HepG2 (cell line): ENCODE measurements around the gene NAA25. TPM values are rescaled to one million over a fixed set of nuclear protein-coding genes. Genes with fewer than 3 reads are reported as not detected.
A peak's percentile ranks its signal among the peaks of the same experiment; 100 is the strongest.

Experiments
- CBX5 ChIP-seq: sonication (generic); formaldehyde crosslinking; IDR thresholded peaks from 2 replicates; pipeline ENCODE4 v1.4.0; 2020; ENCODE audit warnings: missing genetic modification reagents, borderline replicate concordance
- GABPA ChIP-seq, 2 experiments: IDR thresholded peaks; 2 replicates each; pipeline ENCODE4 v1.6.1; 2011 to 2016; ENCODE audit warnings: low read depth in 2 of 2, low read length in 1 of 2, missing biosample characterization in 1 of 2, missing genetic modification characterization in 1 of 2
- KLF12 ChIP-seq: sonication (generic); formaldehyde crosslinking; IDR thresholded peaks from 2 replicates; pipeline ENCODE4 v1.4.0; 2020; ENCODE audit warnings: missing genetic modification reagents, borderline replicate concordance
- NCOA2 ChIP-seq: sonication (generic); formaldehyde crosslinking; IDR thresholded peaks from 2 replicates; pipeline ENCODE4 v1.8.0; 2022; ENCODE audit warnings: inconsistent platforms
- RBAK ChIP-seq: sonication (generic); formaldehyde crosslinking; IDR thresholded peaks from 2 replicates; pipeline ENCODE4 v1.5.1; 2020; ENCODE audit warnings: mild to moderate bottlenecking, missing genetic modification reagents
- SNAPC4 ChIP-seq: sonication (generic); formaldehyde crosslinking; IDR thresholded peaks from 2 replicates; pipeline ENCODE4 v1.4.0; 2020; ENCODE audit warnings: mild to moderate bottlenecking, missing genetic modification reagents
- TOPORS ChIP-seq: sonication (generic); formaldehyde crosslinking; IDR thresholded peaks from 2 replicates; pipeline ENCODE4 v1.8.0; 2023; ENCODE audit warnings: mild to moderate bottlenecking, missing genetic modification reagents
- ZBTB38 ChIP-seq: sonication (generic); formaldehyde crosslinking; IDR thresholded peaks from 2 replicates; pipeline ENCODE4 v1.5.1; 2020; ENCODE audit warnings: mild to moderate bottlenecking, missing genetic modification reagents
- ZNF121 ChIP-seq: sonication (generic); formaldehyde crosslinking; IDR thresholded peaks from 2 replicates; pipeline ENCODE4 v1.5.0; 2020; ENCODE audit warnings: mild to moderate bottlenecking, missing genetic modification reagents
- ZNF484 ChIP-seq: sonication (generic); formaldehyde crosslinking; IDR thresholded peaks from 2 replicates; pipeline ENCODE4 v1.5.1; 2020; ENCODE audit warnings: mild to moderate bottlenecking, low read depth, missing genetic modification reagents, borderline replicate concordance
- polyA plus RNA-seq, 8 experiments: library from polyadenylated mRNA; depleted of rRNA in 3 of 8; stranded (reverse) in 7 of 8; unstranded in 1 of 8; fragments of >200 nt; fragmentation: Illumina TruSeq in 4 of 8; extraction: Trizol in 4 of 8; gene quantifications; 2 replicates each; pipeline versions ENCODE4 v1.2.1 to v1.2.3, GENCODE V29; 2011 to 2016; ENCODE audit warnings: low read depth in 4 of 8, missing spikeins in 1 of 8, mixed read lengths in 1 of 8; ENCODE audit not compliant: insufficient read depth in 1 of 8
- total RNA-seq, 5 experiments: library from RNA; depleted of rRNA; stranded (reverse); fragments of >200 nt; fragmentation: Illumina TruSeq; extraction: Trizol; gene quantifications; 2 replicates each; pipeline ENCODE4 v1.2.3, GENCODE V29; 2016; ENCODE audit warnings: low read depth in 1 of 5
- TF ChIP-seq, protein P1 (sequence below): sonication (generic); formaldehyde crosslinking; IDR thresholded peaks from 2 replicates; pipeline ENCODE4 v1.9.0; 2021; ENCODE audit warnings: mild to moderate bottlenecking, missing genetic modification reagents
- TF ChIP-seq, protein P2 (sequence below): sonication (generic); formaldehyde crosslinking; IDR thresholded peaks from 2 replicates; pipeline ENCODE4 v1.5.0; 2020; ENCODE audit warnings: missing genetic modification reagents

NAA25 gene
- total and polyA plus RNA-seq, 2 of the 13 experiments (the other 11 are each of a cell fraction or from before 2014, with no cell fraction given), result 11.4 to 32.0 TPM

DNA sequence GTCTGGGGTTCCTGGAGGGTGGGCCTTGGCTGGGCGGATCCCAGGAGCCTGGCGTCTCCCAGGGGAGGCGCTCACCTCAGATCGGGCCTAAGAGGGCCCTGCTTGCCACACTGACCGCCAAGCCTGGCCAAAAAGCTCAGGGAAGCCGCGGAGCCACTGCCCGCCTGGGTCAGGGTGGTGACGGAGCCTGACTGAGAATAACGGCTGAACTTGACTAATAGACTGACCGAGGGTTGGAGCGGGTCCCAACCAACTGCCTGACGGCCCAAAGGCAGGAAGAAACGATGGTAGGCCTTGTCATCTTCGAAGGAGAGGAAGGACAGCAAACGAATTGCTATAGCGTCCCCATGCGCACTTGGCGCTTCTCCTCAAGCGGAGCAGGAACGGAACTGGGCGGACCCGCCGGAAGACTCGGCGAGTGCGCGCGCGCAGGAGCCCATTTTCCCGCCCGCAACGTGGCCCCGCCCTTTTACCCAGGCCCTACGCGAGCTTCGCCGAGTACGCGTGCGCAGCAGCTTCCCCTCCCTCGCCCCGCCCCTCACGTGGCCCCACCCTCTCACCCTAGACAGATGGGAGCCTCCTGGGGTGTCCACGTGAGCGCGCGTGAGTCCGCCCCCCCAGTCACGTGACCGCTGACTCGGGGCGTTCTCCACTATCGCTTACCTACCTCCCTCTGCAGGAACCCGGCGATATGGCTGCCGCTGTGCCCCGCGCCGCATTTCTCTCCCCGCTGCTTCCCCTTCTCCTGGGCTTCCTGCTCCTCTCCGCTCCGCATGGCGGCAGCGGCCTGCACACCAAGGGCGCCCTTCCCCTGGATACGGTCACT lies 95.6 kb downstream of the NAA25 start, which contains the start of the genes ERP29 and TMEM116 (continued):
- TF ChIP-seq, protein P1, sequence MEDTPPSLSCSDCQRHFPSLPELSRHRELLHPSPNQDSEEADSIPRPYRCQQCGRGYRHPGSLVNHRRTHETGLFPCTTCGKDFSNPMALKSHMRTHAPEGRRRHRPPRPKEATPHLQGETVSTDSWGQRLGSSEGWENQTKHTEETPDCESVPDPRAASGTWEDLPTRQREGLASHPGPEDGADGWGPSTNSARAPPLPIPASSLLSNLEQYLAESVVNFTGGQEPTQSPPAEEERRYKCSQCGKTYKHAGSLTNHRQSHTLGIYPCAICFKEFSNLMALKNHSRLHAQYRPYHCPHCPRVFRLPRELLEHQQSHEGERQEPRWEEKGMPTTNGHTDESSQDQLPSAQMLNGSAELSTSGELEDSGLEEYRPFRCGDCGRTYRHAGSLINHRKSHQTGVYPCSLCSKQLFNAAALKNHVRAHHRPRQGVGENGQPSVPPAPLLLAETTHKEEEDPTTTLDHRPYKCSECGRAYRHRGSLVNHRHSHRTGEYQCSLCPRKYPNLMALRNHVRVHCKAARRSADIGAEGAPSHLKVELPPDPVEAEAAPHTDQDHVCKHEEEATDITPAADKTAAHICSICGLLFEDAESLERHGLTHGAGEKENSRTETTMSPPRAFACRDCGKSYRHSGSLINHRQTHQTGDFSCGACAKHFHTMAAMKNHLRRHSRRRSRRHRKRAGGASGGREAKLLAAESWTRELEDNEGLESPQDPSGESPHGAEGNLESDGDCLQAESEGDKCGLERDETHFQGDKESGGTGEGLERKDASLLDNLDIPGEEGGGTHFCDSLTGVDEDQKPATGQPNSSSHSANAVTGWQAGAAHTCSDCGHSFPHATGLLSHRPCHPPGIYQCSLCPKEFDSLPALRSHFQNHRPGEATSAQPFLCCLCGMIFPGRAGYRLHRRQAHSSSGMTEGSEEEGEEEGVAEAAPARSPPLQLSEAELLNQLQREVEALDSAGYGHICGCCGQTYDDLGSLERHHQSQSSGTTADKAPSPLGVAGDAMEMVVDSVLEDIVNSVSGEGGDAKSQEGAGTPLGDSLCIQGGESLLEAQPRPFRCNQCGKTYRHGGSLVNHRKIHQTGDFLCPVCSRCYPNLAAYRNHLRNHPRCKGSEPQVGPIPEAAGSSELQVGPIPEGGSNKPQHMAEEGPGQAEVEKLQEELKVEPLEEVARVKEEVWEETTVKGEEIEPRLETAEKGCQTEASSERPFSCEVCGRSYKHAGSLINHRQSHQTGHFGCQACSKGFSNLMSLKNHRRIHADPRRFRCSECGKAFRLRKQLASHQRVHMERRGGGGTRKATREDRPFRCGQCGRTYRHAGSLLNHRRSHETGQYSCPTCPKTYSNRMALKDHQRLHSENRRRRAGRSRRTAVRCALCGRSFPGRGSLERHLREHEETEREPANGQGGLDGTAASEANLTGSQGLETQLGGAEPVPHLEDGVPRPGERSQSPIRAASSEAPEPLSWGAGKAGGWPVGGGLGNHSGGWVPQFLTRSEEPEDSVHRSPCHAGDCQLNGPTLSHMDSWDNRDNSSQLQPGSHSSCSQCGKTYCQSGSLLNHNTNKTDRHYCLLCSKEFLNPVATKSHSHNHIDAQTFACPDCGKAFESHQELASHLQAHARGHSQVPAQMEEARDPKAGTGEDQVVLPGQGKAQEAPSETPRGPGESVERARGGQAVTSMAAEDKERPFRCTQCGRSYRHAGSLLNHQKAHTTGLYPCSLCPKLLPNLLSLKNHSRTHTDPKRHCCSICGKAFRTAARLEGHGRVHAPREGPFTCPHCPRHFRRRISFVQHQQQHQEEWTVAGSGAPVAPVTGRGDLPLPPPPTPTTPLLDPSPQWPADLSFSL, result peak; percentile 48; the same call in 1 of the 2 replicates
- peak; percentile 62 for TF ChIP-seq KLF12 (CRISPR knock-in tag)
- peak; percentile 96 for TF ChIP-seq TOPORS (CRISPR knock-in tag)
- no peak; the same call in none of the 2 replicates for TF ChIP-seq ZBTB38 (CRISPR knock-in tag)
- TF ChIP-seq NCOA2 (CRISPR knock-in tag), result 0 out of 2 replicates have a peak, but pooled peaks have one; percentile 4
- TF ChIP-seq, protein P2, sequence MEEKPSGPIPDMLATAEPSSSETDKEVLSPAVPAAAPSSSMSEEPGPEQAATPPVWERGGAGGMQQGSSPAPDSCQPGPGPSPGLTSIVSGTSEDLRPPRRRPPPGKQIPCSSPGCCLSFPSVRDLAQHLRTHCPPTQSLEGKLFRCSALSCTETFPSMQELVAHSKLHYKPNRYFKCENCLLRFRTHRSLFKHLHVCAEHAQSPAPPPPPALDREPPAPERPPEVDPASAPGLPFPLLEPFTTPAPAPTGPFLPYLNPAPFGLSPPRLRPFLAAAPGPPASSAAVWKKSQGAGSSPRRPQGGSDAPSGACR, result peak; percentile 20; the same call in 1 of the 2 replicates
- TF ChIP-seq ZNF484, result no peak; the same call in 1 of the 2 replicates
- no peak for TF ChIP-seq ZNF121
- TF ChIP-seq CBX5 (CRISPR knock-in tag), result peak; percentile 35; the same call in 1 of the 2 replicates
- peak; percentile 72 for TF ChIP-seq GABPA (IDR thresholded peaks at IDR 0.05; ENCODE audit: low read depth, low read length)
- peak; percentile 87 for TF ChIP-seq GABPA (CRISPR knock-in tag; IDR thresholded peaks at IDR 0.05; ENCODE audit: low read depth)
- TF ChIP-seq RBAK (CRISPR knock-in tag), result 0 out of 2 replicates have a peak, but pooled peaks have one; percentile 16
- TF ChIP-seq SNAPC4 (CRISPR knock-in tag), result no peak
